ENCODE data around the gene NR1H2. TPM values are rescaled to one million over a fixed set of nuclear protein-coding genes. Genes with fewer than 3 reads are reported as not detected.
"Not testable (repeated sequence)": the region's sequence is repeated elsewhere in the genome, so short reads cannot be mapped to it uniquely, and the experiment has no call there.

Gene NR1H2
- total and polyA plus RNA-seq, 10 donors: 53.1 to 96.0 (median 74.0) TPM

DNA sequence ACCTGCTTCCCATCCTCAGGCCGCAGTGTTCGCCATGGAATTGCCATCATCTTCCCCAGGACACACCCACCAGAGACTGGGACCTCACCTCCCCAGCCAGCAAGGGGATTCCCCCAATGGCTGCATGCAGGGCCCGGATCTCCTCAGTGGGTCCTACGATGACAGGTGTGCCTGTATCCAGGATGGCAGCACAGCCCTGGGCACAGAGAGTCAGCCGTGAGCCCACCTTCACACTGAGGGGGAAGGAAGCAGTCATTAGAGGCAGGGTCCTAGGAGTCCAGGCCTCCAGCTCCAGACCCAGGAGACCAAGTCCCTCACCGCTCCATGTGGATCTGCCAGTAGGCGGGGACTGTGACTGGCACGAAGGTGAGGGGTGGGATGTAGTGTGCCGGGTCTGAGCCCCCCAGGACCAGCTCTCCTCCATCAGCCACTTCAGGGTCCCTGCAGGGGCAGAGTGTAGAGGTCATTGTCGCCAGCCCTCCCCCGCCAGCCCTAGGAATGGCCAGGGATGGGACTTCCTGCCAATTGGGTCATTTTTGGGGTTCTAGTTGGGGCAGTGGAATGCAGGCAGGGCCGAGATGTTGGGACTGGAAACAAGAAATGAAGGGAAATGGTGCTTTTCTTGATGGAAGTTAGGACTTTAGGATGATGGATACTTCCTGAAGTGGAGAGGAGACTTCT is 41.4 kb upstream of the NR1H2 start:
- H3K9me3 ChIP-seq: peaks cover 0 to 9% (median 0%) of the 10 kb centered on the region in 8 donors
- H3K4me1 ChIP-seq: peaks cover 0 to 92% (median 57%) of the 10 kb centered on the region in 6 donors
- H3K4me3 ChIP-seq: no peak overlapping the region
- peaks cover 0 to 49% (median 2%) of the 10 kb centered on the region in 6 donors for H3K36me3 ChIP-seq
- TF ChIP-seq POLR2AphosphoS5 (IDR thresholded peaks at IDR 0.05): peak in 2 of 3 donors; percentile 19 to 52
- TF ChIP-seq, protein P1, sequence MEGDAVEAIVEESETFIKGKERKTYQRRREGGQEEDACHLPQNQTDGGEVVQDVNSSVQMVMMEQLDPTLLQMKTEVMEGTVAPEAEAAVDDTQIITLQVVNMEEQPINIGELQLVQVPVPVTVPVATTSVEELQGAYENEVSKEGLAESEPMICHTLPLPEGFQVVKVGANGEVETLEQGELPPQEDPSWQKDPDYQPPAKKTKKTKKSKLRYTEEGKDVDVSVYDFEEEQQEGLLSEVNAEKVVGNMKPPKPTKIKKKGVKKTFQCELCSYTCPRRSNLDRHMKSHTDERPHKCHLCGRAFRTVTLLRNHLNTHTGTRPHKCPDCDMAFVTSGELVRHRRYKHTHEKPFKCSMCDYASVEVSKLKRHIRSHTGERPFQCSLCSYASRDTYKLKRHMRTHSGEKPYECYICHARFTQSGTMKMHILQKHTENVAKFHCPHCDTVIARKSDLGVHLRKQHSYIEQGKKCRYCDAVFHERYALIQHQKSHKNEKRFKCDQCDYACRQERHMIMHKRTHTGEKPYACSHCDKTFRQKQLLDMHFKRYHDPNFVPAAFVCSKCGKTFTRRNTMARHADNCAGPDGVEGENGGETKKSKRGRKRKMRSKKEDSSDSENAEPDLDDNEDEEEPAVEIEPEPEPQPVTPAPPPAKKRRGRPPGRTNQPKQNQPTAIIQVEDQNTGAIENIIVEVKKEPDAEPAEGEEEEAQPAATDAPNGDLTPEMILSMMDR (IDR thresholded peaks at IDR 0.05 in 8 of 11, conservative IDR thresholded peaks at IDR 0.05 in 3 of 11): no peak
- no peak for TF ChIP-seq POLR2A (IDR thresholded peaks at IDR 0.05)
- peak overlapping the region in 1 of 8 donors; percentile 17 for H3K27ac ChIP-seq
- DNase-seq: peak; percentile 71
- intact Hi-C loops (cut with DNase I; ENCODE audit: low total_unique reads): no loop called here
- H3K27me3 ChIP-seq (replicated peaks in 1 of 7): peaks cover 0 to 54% (median 26%) of the 10 kb centered on the region in 7 donors
- 90 to 94% (median 93%) methylated on average over 11 to 12 of the region's 12 CpGs for WGBS, 5 donors

- DNase-seq, H3K9me3 ChIP-seq: not testable (repeated sequence)
- 70 to 91% (median 86%) methylated on average over 5 to 6 of the region's 6 CpGs for WGBS, 5 donors
Observed at GRCh38 chr19:50337031-50337430, 39.2 kb upstream of the NR1H2 start.

GRCh38 chr19:50340331-50340730 is 35.9 kb upstream of the NR1H2 start:
- Histone ChIP-seq H3K4me1 (peaks cover 4 to 90% (median 41%) of the 10 kb centered on the region in 6 donors), H3K4me3 (peak overlapping the region in 3 of 8 donors; percentile 49 to 65 (median 54)), H3K36me3 (peaks cover 0 to 37% (median 2%) of the 10 kb centered on the region in 6 donors), H3K27me3 (replicated peaks in 1 of 7) (no peaks in the 10 kb centered on the region), H3K27ac (peak overlapping the region in 5 of 8 donors; percentile 62 to 80 (median 77)), H3K9me3 (peaks cover 0 to 14% (median 5%) of the 10 kb centered on the region in 8 donors)
- TF ChIP-seq POLR2A (IDR thresholded peaks at IDR 0.05) (no peak), POLR2AphosphoS5 (IDR thresholded peaks at IDR 0.05) (no peak)
- TF ChIP-seq, protein P1 (IDR thresholded peaks at IDR 0.05 in 8 of 11, conservative IDR thresholded peaks at IDR 0.05 in 3 of 11): no peak
- intact Hi-C loops (cut with DNase I; ENCODE audit: low total_unique reads): no loop called here
- DNase-seq: no peak

More at GRCh38 chr19:50337031-50337430, 39.2 kb upstream of the NR1H2 start:
- intact Hi-C loops (cut with DNase I; ENCODE audit: low total_unique reads); H3K4me3 ChIP-seq; H3K27ac ChIP-seq: not testable (repeated sequence)
- Histone ChIP-seq H3K27me3 (replicated peaks in 1 of 7) (peaks cover 0 to 32% (median 13%) of the 10 kb centered on the region in 7 donors), H3K4me1 (peaks cover 6 to 92% (median 57%) of the 10 kb centered on the region in 6 donors), H3K36me3 (peaks cover 0 to 49% (median 2%) of the 10 kb centered on the region in 6 donors)

DNA sequence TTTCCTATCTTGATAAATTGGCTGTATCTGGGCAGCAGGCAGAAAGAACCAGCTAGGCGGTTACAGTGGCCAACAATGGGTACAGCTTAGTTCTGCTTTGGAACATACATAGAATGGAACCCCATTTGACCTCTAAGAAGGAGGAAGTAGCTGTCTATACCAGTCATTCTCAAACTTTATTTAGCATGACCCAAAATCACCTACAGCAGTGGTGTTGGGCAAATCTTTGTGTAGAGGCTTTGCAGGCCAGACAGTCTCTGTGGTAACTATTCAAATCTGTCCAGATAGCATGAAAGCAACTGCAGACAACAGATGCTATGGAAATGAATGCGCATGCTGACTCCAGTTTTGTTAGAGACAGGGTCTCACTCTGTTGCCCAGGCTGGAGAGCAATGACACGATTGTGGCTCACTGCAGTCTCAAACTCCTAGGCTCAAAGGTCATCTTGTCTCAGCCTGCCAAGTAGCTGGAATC is 35.1 kb upstream of the NR1H2 start:
- Histone ChIP-seq H3K27ac (peak overlapping the region in 6 of 8 donors; percentile 47 to 80 (median 76)), H3K4me1 (peaks cover 4 to 93% (median 46%) of the 10 kb centered on the region in 6 donors), H3K9me3 (peaks cover 0 to 16% (median 7%) of the 10 kb centered on the region in 8 donors), H3K36me3 (peaks cover 0 to 30% (median 1%) of the 10 kb centered on the region in 6 donors), H3K4me3 (peak overlapping the region in 6 of 8 donors; percentile 4 to 65 (median 30)), H3K27me3 (replicated peaks in 1 of 7) (no peaks in the 10 kb centered on the region)
- DNase-seq: no peak
- intact Hi-C loops (cut with DNase I; ENCODE audit: low total_unique reads): no loop called here
- 55 to 76% (median 72%) methylated on average over 3 of the region's 3 CpGs for WGBS, 5 donors
- TF ChIP-seq, protein P1 (IDR thresholded peaks at IDR 0.05 in 8 of 11, conservative IDR thresholded peaks at IDR 0.05 in 3 of 11): no peak
- peak in 1 of 3 donors; percentile 38 for TF ChIP-seq POLR2AphosphoS5 (IDR thresholded peaks at IDR 0.05)
- TF ChIP-seq POLR2A (IDR thresholded peaks at IDR 0.05): no peak
